ENCODE measurements around the gene OS9. TPM values are rescaled to one million over a fixed set of nuclear protein-coding genes. Genes with fewer than 3 reads are reported as not detected.
A peak's percentile ranks its signal among the peaks of the same experiment; 100 is the strongest.

Gene OS9
- total and polyA plus RNA-seq, 2 donors (not counting 3 experiments of a cell fraction or from before 2014, with no cell fraction given) = 212 to 561 TPM

DNA sequence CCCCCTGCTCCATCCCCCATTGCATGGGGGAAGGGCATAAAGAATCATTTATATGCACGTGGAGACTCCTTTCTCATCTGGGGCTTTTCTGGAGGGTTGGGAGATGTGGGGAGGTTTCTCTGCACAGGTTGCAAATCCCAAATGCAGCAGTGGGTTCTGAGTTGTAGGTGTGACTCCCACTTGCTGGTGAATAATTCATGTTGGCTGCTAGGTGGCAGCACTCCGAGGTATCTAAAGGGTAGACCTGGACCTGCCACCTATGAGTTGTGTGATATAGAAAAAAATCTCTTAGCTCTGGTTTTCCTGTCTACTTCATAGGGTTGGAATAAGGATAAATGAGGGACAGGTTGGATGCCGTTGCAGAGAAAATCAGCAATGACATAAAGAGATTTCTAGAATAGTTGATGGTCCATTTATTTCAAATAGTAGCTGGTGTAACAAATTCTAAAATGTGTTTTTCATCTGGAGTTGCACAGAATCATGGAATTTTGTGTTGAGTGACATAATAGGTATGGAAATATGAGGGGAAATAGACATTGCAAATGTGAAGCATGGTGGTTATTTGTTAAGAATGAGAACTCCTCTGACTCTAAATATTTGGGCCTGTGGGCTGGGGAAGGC, 65.5 kb downstream of the OS9 start:
- dilution Hi-C loops (cut with MboI; ENCODE audit: extremely low pct_ligation_motif_present, low sequenced_read_pairs) = no loop called here
- H3K9ac ChIP-seq (replicated peaks; ENCODE audit: extremely low read depth, insufficient read depth, low read length) = no peak overlapping the region
- no peaks in the 10 kb centered on the region for H3K9me3 ChIP-seq (replicated peaks; ENCODE audit: control insufficient read depth, insufficient read depth, low read length)
- no peaks in the 10 kb centered on the region for H4K20me1 ChIP-seq (replicated peaks; ENCODE audit: control insufficient read depth, extremely low read depth, insufficient read depth, low read length)
- ChIA-PET POLR2A (no interaction called here), CTCF (interaction anchor here (0.6 to 2.8 kb wide), 9 partner anchors 9 to 195 kb away, joined by 3 to 12 read pairs (median 3); partner anchors contain the start of genes EEF1AKMT3, METTL1, TSFM and TSPAN31)
- DNase-seq (ENCODE audit: low read depth, low spot score) (no peak), FAIRE-seq (peak; percentile 31)
- H3K27ac ChIP-seq (ENCODE audit: insufficient read depth, low read depth, low read length) = no peak overlapping the region
- BruUV-seq (replicated peaks) = no TSS peak
- no peak overlapping the region for H2AFZ ChIP-seq (ENCODE audit: low read depth, low read length)
- no peaks in the 10 kb centered on the region for H3K9me1 ChIP-seq (replicated peaks; ENCODE audit: control insufficient read depth, extremely low read depth, insufficient read depth, low read length)
- no peaks in the 10 kb centered on the region for H3K79me2 ChIP-seq (ENCODE audit: control insufficient read depth, insufficient read depth, low read length)
- H3K4me2 ChIP-seq (ENCODE audit: insufficient read depth, low read length) = no peak overlapping the region
- H3K4me1 ChIP-seq (ENCODE audit: control insufficient read depth, extremely low read depth, insufficient read depth, low read length) = peaks cover 4% of the 10 kb centered on the region
- no peaks in the 10 kb centered on the region for H3K36me3 ChIP-seq (ENCODE audit: control insufficient read depth in 2 of 2, extremely low read depth in 1 of 2, insufficient read depth in 2 of 2, low read length in 2 of 2)
- TF ChIP-seq FOS (IDR thresholded peaks at IDR 0.05; ENCODE audit: borderline replicate concordance, insufficient read depth, low read length) (no peak), EZH2 (IDR thresholded peaks at IDR 0.05; ENCODE audit: borderline replicate concordance, low read depth, low read length, severe bottlenecking) (no peak)
- TF ChIP-seq, protein P1, sequence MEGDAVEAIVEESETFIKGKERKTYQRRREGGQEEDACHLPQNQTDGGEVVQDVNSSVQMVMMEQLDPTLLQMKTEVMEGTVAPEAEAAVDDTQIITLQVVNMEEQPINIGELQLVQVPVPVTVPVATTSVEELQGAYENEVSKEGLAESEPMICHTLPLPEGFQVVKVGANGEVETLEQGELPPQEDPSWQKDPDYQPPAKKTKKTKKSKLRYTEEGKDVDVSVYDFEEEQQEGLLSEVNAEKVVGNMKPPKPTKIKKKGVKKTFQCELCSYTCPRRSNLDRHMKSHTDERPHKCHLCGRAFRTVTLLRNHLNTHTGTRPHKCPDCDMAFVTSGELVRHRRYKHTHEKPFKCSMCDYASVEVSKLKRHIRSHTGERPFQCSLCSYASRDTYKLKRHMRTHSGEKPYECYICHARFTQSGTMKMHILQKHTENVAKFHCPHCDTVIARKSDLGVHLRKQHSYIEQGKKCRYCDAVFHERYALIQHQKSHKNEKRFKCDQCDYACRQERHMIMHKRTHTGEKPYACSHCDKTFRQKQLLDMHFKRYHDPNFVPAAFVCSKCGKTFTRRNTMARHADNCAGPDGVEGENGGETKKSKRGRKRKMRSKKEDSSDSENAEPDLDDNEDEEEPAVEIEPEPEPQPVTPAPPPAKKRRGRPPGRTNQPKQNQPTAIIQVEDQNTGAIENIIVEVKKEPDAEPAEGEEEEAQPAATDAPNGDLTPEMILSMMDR (IDR thresholded peaks at IDR 0.05; ENCODE audit: extremely low read depth in 1 of 2, insufficient read depth in 1 of 2, low read depth in 1 of 2, low read length in 2 of 2) = peak in 1 of 2 donors; percentile 36
- intact Hi-C loops (cut with micrococcal nuclease) = no loop called here
- H3K27me3 ChIP-seq (ENCODE audit: control insufficient read depth in 2 of 2, insufficient read depth in 2 of 2, low read length in 2 of 2) = peaks cover 29 to 30% of the 10 kb centered on the region in 2 experiments
- no peak overlapping the region for H3K4me3 ChIP-seq (replicated peaks in 1 of 3; ENCODE audit: insufficient read depth in 1 of 3, low read depth in 1 of 3, low read length in 3 of 3)

DNA sequence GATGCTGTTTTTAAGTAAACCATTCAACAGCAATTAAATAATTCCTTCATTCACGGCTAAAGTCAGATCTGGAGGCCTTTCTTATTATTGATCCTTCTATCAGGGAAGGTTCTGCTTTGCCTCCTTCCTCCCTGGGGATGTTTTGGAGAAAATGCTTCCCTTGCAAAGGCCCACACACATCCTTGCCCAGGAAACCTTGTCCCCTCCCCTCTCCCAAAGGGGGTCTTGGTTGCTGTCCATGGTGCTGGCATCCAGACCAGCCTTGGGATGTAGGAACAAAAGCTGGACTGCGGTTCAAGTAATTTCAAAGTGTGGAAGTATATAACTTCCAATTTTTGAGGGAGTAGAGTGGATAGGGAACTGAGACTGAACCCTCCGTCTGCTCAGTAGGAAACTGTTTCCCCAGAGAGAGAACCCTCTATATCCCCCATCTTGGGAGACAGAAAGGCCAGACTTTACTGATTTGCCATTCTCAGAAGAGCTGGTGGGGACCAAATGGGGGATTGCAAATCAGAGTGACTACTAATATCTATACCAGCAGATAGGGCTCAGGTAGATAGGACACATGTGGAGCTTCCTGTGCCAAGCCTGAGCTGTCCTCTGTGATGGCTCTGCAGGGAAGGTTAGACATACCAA, 66.5 kb downstream of the OS9 start:
- Histone ChIP-seq H3K9ac (replicated peaks; ENCODE audit: extremely low read depth, insufficient read depth, low read length) (no peak overlapping the region), H3K27ac (ENCODE audit: insufficient read depth, low read depth, low read length) (no peak overlapping the region), H3K9me3 (replicated peaks; ENCODE audit: control insufficient read depth, insufficient read depth, low read length) (no peaks in the 10 kb centered on the region), H3K36me3 (ENCODE audit: control insufficient read depth in 2 of 2, extremely low read depth in 1 of 2, insufficient read depth in 2 of 2, low read length in 2 of 2) (no peaks in the 10 kb centered on the region), H3K4me1 (ENCODE audit: control insufficient read depth, extremely low read depth, insufficient read depth, low read length) (peaks cover 12% of the 10 kb centered on the region), H3K4me2 (ENCODE audit: insufficient read depth, low read length) (no peak overlapping the region), H3K27me3 (ENCODE audit: control insufficient read depth in 2 of 2, insufficient read depth in 2 of 2, low read length in 2 of 2) (peaks cover 32 to 38% of the 10 kb centered on the region in 2 experiments), H4K20me1 (replicated peaks; ENCODE audit: control insufficient read depth, extremely low read depth, insufficient read depth, low read length) (no peaks in the 10 kb centered on the region), H3K9me1 (replicated peaks; ENCODE audit: control insufficient read depth, extremely low read depth, insufficient read depth, low read length) (no peaks in the 10 kb centered on the region), H3K79me2 (ENCODE audit: control insufficient read depth, insufficient read depth, low read length) (no peaks in the 10 kb centered on the region), H2AFZ (ENCODE audit: low read depth, low read length) (no peak overlapping the region), H3K4me3 (replicated peaks in 1 of 3; ENCODE audit: insufficient read depth in 1 of 3, low read depth in 1 of 3, low read length in 3 of 3) (no peak overlapping the region)
- POLR2A ChIA-PET = no interaction called here
- FAIRE-seq (no peak), DNase-seq (ENCODE audit: low read depth, low spot score) (no peak)
- dilution Hi-C loops (cut with MboI; ENCODE audit: extremely low pct_ligation_motif_present, low sequenced_read_pairs) (no loop called here), intact Hi-C loops (cut with micrococcal nuclease) (no loop called here)
- CTCF ChIA-PET = interaction anchor here (0.9 to 2.8 kb wide), 4 partner anchors 8 to 63 kb away, joined by 3 to 12 read pairs (median 4); partner anchors contain the start of genes EEF1AKMT3, METTL1 and TSPAN31
- no TSS peak for BruUV-seq (replicated peaks)
- TF ChIP-seq EZH2 (IDR thresholded peaks at IDR 0.05; ENCODE audit: borderline replicate concordance, low read depth, low read length, severe bottlenecking) (peak; percentile 49), JUN (IDR thresholded peaks at IDR 0.05; ENCODE audit: borderline replicate concordance, insufficient read depth, insufficient read length, low read depth) (no peak)
